Astrocyte of the cerebellum (primary cell): Measurements from ENCODE around the gene KDM5B.

Experiments used
- DNase-seq: peaks from one replicate; pipeline ENCODE4 v3.0.0-alpha.2; 2011; ENCODE audit warnings: low read depth
- H3K4me3 ChIP-seq: 2 replicates; pipeline ENCODE4 v1.5.1; 2011; ENCODE audit warnings: mild to moderate bottlenecking, low read depth, low read length, moderate library complexity
- in situ Hi-C: cut with HindIII; loops from 2 replicates; pipeline ENCODE4 v1.10.0; 2017; ENCODE audit warnings: low sequenced_read_pairs
- TF ChIP-seq, protein P1 (sequence below): IDR thresholded peaks from 2 replicates; pipeline ENCODE4 v1.5.1; 2012; ENCODE audit warnings: low read length, low read depth, moderate library complexity, mild to moderate bottlenecking; ENCODE audit errors: missing control alignments

The KDM5B gene

GRCh38 chr1:202694314-202694713, 113.9 kb downstream of the KDM5B start:
- in situ Hi-C loops: no loop called here
- no peak overlapping the region for H3K4me3 ChIP-seq
- TF ChIP-seq, protein P1, sequence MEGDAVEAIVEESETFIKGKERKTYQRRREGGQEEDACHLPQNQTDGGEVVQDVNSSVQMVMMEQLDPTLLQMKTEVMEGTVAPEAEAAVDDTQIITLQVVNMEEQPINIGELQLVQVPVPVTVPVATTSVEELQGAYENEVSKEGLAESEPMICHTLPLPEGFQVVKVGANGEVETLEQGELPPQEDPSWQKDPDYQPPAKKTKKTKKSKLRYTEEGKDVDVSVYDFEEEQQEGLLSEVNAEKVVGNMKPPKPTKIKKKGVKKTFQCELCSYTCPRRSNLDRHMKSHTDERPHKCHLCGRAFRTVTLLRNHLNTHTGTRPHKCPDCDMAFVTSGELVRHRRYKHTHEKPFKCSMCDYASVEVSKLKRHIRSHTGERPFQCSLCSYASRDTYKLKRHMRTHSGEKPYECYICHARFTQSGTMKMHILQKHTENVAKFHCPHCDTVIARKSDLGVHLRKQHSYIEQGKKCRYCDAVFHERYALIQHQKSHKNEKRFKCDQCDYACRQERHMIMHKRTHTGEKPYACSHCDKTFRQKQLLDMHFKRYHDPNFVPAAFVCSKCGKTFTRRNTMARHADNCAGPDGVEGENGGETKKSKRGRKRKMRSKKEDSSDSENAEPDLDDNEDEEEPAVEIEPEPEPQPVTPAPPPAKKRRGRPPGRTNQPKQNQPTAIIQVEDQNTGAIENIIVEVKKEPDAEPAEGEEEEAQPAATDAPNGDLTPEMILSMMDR: no peak
- DNase-seq: no peak

GRCh38 chr1:202692959-202693555, 115.2 kb downstream of the KDM5B start:
- peak; percentile 51 for DNase-seq
- H3K4me3 ChIP-seq: no peak overlapping the region
- TF ChIP-seq, protein P1: peak; percentile 29
- in situ Hi-C loops: no loop called here

DNA sequence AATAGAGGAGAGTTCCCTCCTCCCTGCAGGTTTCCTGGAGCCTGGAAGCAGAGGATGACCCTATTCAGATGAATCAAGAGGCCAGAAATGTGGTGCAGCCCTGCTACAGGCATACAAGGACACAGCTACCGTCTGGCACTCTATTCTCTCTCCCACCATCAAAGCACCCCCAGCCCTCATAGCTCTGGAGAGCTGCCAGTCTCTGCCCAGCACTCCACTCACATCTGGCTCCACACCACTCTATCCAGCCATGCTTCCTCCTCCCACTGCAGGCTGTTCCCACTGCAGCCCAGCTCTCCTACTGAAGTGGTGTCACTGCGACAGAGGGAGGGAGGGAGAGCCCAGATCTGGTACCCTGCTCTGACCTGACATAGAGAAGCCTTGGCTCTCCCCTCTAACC, 116.4 kb downstream of the KDM5B start:
- TF ChIP-seq, protein P1: no peak
- DNase-seq: no peak
- H3K4me3 ChIP-seq: no peak overlapping the region
- in situ Hi-C loops: no loop called here

GRCh38 chr1:202689493-202690342, 118.5 kb downstream of the KDM5B start:
- TF ChIP-seq, protein P1: no peak
- no peak overlapping the region for H3K4me3 ChIP-seq
- in situ Hi-C loops: no loop called here
- DNase-seq: no peak

GRCh38 chr1:202689082-202689481, 119.1 kb downstream of the KDM5B start:
- H3K4me3 ChIP-seq: no peak overlapping the region
- DNase-seq: no peak
- in situ Hi-C loops: no loop called here
- TF ChIP-seq, protein P1: no peak

DNA sequence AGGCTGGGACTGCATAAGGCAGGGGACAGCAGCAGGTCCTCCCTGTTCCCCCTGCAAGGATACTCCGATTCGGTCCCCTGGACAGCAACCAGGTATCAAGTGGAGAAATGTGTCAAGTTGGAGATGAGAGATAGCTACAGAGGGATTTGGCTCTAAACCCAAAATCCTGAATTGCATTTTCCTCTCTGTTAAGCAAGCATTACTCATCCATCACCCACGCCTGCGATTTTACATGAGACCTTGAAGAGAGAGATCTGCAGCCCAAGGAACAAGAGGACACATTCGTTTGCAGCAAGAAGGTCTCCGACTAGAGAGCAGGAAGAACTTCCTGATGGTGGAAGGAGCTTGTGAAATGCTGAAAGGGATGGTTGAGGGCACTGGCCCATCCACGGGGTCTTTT, 119.8 kb downstream of the KDM5B start:
- H3K4me3 ChIP-seq: no peak overlapping the region
- DNase-seq: no peak
- TF ChIP-seq, protein P1: no peak
- in situ Hi-C loops: no loop called here
